Activated naive CD8-positive, alpha-beta T cell treated with anti-CD3 and anti-CD28 coated beads, Interleukin-2, amount 10 ng/mL, durations not matched to agents 7 days and 5 days (primary cell): ENCODE data around the gene WASL. TPM values are rescaled to one million over a fixed set of nuclear protein-coding genes. Genes with fewer than 3 reads are reported as not detected.
A peak's percentile ranks its signal among the peaks of the same experiment; 100 is the strongest.
"Not testable (repeated sequence)": the region's sequence is repeated elsewhere in the genome, so short reads cannot be mapped to it uniquely, and the experiment has no call there.

Experiments
- ATAC-seq: fragments of 150-1000 bp; cut with Tn5 transposase; one replicate; pipeline ENCODE4 v1.10.0; 2021; ENCODE audit warnings: low read depth, moderate library complexity
- POLR2A ChIA-PET: fragments of 350-600 bp; sonication (Branson Sonifier 250); formaldehyde crosslinking; loops from one replicate; lab custom pipeline; 2021; ENCODE audit warnings: antibody characterized with exemption; lab: Charles Lee
- DNase-seq: peaks from one replicate; pipeline ENCODE4 v3.0.0; 2021
- H3K27ac Mint-ChIP-seq: one replicate; pipeline ENCODE4 v1.8.0; 2022; ENCODE audit warnings: mild to moderate bottlenecking, mixed read lengths
- H3K27me3 Mint-ChIP-seq: one replicate; pipeline ENCODE4 v1.8.0; 2022; ENCODE audit warnings: mild to moderate bottlenecking, moderate library complexity, mixed read lengths
- H3K36me3 Mint-ChIP-seq: one replicate; pipeline ENCODE4 v1.8.0; 2021; ENCODE audit warnings: mild to moderate bottlenecking, mixed read lengths
- H3K4me1 Mint-ChIP-seq: one replicate; pipeline ENCODE4 v1.8.0; 2021; ENCODE audit warnings: mixed read lengths
- H3K4me3 Mint-ChIP-seq: one replicate; pipeline ENCODE4 v1.8.0; 2022; ENCODE audit warnings: mild to moderate bottlenecking, moderate library complexity, mixed read lengths
- H3K9me3 Mint-ChIP-seq: one replicate; pipeline ENCODE4 v1.8.0; 2021; ENCODE audit warnings: mixed read lengths
- total RNA-seq, 2 experiments: library from RNA; stranded (reverse); gene quantifications; one replicate each; pipeline ENCODE4 v1.2.3, GENCODE V29; 2021

Gene WASL
- total RNA-seq, 2 experiments from 2014 or later = 11.8 to 12.0 TPM

DNA sequence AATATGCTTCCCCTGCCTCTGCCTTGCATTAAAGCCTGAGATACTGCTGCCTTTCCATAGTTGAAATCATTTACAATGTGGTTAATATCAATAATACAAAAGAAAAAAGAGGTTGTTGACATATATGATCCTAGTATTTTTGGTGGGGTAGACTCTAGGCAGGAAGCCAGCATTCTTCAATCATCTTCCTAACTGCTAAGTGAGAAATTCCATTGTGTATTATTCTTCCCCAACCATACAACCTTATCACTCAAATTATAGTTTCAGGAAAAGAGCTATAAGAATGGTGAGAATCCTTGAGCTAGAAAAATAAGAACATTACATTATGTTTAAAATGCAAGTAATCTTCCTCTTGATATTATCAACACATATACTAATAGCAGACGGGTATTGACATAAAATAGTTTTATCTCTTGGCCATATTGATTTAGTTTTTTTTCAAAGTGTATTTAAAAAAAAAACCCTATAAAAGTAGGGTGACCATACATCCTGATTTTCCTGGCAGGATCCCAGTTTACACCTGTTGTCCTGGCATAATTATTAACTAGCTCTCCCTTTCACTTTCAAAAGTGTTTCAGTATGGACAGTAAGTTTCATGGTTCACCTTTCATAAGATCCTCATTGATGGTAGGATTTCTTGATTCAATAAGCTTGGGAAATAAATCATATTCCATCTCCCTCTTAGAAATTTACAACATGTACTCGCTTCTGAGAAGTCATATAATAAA lies 33.4 kb upstream of the WASL start:
- no peaks in the 10 kb centered on the region for H3K36me3 Mint-ChIP-seq
- no peaks in the 10 kb centered on the region for H3K9me3 Mint-ChIP-seq
- POLR2A ChIA-PET = no interaction called here
- H3K4me1 Mint-ChIP-seq = no peaks in the 10 kb centered on the region
- H3K27me3 Mint-ChIP-seq = peaks cover 5% of the 10 kb centered on the region
- ATAC-seq = no peak
- H3K4me3 Mint-ChIP-seq = no peak overlapping the region
- no peak overlapping the region for H3K27ac Mint-ChIP-seq
- DNase-seq = no peak

DNA sequence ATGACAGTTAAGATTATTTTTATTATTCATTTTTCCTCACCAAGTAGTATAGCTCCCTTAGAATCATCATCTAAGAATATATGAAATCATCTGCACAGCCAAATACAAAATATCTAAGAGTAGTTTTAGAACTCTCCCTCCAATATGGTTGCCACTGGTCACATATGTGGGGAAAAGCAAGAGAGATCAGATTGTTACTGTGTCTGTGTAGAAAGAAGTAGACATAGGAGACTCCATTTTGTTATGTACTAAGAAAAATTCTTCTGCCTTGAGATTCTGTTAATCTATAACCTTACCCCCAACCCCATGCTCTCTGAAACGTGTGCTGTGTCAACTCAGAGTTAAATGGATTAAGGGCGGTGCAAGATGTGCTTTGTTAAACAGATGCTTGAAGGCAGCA lies 31.7 kb upstream of the WASL start:
- H3K36me3 Mint-ChIP-seq, H3K27me3 Mint-ChIP-seq, H3K4me1 Mint-ChIP-seq, H3K4me3 Mint-ChIP-seq, H3K9me3 Mint-ChIP-seq, DNase-seq, H3K27ac Mint-ChIP-seq, ATAC-seq, POLR2A ChIA-PET: not testable (repeated sequence)

DNA sequence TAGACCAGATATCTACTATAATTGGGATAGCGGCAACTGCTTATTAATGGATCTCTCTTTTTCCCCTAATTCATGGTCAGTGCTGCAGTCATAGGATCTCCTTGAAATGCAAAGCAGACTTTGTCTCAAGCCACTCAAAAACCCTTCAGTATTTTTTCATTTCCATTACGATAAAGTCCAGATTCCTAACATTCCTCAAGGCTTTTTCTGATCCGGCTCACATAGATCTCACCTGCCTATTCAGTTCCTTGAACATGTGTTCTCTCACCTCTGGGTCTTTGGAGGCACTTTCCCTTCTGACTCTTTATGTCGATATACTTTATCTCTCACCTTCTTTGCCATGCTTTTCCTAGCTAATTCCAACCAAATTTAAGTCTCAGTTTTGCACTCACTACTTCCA lies 25.7 kb upstream of the WASL start:
- Mint-ChIP-seq H3K4me1 (no peaks in the 10 kb centered on the region), H3K36me3 (no peaks in the 10 kb centered on the region), H3K27me3 (peaks cover 15% of the 10 kb centered on the region), H3K9me3 (no peaks in the 10 kb centered on the region), H3K27ac (no peak overlapping the region), H3K4me3 (no peak overlapping the region)
- POLR2A ChIA-PET = no interaction called here
- ATAC-seq (no peak), DNase-seq (no peak)

DNA sequence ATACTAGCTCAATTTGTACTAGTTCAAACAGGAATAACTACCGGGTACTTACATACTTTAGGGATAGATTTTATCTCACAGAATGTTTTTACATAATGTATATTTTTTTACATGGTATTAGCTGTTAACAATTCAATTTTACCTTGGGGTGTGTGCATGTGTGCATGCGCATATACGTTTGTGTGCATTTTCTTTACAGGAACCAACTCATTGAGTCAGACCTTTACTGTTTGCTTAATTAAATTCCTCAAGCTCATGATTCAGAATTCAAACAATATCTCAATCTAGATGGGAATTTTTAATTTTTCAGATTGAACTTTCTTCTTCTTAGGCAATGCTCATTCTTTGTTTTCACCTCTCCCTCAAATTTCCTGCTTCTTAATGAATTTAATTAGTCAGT lies 24.7 kb upstream of the WASL start:
- Mint-ChIP-seq H3K36me3 (no peaks in the 10 kb centered on the region), H3K4me1 (no peaks in the 10 kb centered on the region), H3K4me3 (no peak overlapping the region), H3K9me3 (no peaks in the 10 kb centered on the region), H3K27ac (no peak overlapping the region), H3K27me3 (peaks cover 18% of the 10 kb centered on the region)
- POLR2A ChIA-PET = no interaction called here
- no peak for ATAC-seq
- DNase-seq = no peak

DNA sequence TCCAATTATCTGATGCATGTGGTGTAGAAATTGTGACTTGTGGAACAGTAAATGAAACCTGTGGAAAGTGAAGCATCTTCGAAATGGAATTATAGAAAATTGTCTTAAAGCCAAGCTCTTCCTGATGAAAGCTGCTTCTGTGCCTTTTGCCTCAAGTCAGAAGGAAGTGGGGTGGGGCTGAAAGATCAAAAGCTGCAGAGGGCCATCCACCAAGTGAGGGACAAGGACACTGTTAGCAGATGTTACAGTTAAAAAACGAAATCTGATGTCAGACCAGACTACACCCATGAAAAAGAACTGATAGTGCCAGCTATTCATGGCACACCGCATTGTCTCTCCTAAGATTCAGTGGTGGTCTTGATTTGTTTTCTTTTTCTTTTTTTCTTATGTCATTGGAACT lies 23.8 kb upstream of the WASL start:
- Mint-ChIP-seq H3K4me1 (no peaks in the 10 kb centered on the region), H3K27me3 (peaks cover 19% of the 10 kb centered on the region), H3K27ac (no peak overlapping the region), H3K4me3 (no peak overlapping the region), H3K9me3 (no peaks in the 10 kb centered on the region), H3K36me3 (no peaks in the 10 kb centered on the region)
- POLR2A ChIA-PET = no interaction called here
- ATAC-seq (no peak), DNase-seq (no peak)

DNA sequence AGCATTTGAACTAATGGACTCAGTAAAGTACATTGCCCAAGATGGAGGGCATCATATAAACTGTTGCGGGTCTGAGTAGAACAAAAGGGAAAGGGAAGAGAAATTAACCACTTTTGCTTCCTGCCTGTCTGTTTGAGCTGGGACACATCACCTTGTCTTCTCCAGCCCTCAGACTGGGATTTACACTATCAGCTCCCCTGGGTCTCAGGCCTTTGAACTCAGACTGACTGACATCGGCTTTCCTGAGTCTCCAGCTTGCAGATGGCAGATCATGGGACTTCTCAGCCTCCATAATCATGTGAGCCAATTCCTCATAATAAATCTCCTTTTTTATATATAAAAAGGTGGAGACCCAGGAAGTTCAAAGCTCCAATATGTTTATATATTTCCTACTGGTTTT lies 23.0 kb upstream of the WASL start:
- no peaks in the 10 kb centered on the region for H3K36me3 Mint-ChIP-seq
- H3K9me3 Mint-ChIP-seq = no peaks in the 10 kb centered on the region
- no peaks in the 10 kb centered on the region for H3K4me1 Mint-ChIP-seq
- POLR2A ChIA-PET = no interaction called here
- no peak for DNase-seq
- peaks cover 19% of the 10 kb centered on the region for H3K27me3 Mint-ChIP-seq
- no peak overlapping the region for H3K27ac Mint-ChIP-seq
- H3K4me3 Mint-ChIP-seq = no peak overlapping the region
- no peak for ATAC-seq

DNA sequence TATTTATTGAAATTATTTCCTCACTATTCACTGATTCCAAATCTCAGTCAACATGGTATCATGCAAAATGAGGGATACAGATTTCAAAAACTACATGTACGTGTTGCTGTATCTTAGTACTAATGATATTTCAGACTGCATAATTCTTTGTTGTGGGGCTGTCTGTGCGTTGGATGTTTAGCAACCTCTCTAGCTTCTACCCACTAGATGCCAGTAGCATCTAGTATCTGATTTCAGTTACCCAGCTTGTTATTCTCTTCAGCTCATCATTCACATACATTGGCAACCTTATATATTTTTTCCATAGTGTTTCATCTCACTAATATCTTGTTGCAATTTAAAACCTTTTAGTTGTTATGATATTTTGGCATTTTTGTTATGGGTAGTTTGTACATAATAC lies 22.5 kb upstream of the WASL start:
- no peak for ATAC-seq
- no peak for DNase-seq
- peaks cover 19% of the 10 kb centered on the region for H3K27me3 Mint-ChIP-seq
- H3K27ac Mint-ChIP-seq = no peak overlapping the region
- H3K4me3 Mint-ChIP-seq = no peak overlapping the region
- no peaks in the 10 kb centered on the region for H3K4me1 Mint-ChIP-seq
- POLR2A ChIA-PET = no interaction called here
- H3K9me3 Mint-ChIP-seq = no peaks in the 10 kb centered on the region
- no peaks in the 10 kb centered on the region for H3K36me3 Mint-ChIP-seq

DNA sequence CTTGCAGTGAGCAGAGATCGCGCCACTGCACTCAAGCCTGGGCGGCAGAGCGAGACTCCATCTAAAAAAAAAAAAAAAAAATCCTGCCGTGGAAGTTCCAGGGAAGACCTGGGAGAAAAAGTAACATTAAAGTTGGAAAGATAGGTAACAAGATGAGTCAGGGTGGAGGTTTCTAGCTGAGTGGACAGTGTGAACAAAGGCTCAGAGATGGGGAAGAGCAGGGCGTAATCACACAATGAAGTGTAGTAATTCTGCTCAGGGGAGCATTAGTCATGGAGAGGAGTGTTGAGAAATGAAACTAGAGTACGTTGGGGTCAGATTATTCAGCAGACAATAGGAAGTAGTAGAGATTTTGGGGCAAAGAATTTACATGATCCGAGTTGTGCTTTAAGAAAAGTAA lies 21.6 kb upstream of the WASL start:
- H3K4me1 Mint-ChIP-seq = no peaks in the 10 kb centered on the region
- DNase-seq (no peak), ATAC-seq (no peak)
- no peak overlapping the region for H3K4me3 Mint-ChIP-seq
- H3K27ac Mint-ChIP-seq = no peak overlapping the region
- H3K36me3 Mint-ChIP-seq = no peaks in the 10 kb centered on the region
- peaks cover 21% of the 10 kb centered on the region for H3K27me3 Mint-ChIP-seq
- no peaks in the 10 kb centered on the region for H3K9me3 Mint-ChIP-seq
- POLR2A ChIA-PET = no interaction called here

DNA sequence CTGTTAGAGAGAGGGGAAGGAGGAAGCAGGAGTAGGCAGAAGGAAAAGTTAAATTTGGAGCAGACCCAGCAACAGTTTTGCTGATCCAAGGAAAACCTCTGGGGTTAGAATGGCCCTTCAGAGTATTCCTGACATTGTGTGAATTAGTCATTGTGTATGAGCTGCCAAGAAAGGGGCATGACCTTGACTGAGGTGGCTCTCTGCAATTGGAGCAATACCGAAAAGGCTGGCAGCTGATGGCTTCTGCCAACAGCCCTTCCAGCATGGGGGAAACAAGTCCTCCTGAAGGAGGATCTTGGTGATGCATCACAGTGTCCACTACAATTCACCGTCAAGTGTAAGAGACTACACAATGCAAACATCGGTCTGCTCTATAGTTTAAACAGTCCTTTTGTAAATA lies 20.6 kb upstream of the WASL start:
- no peaks in the 10 kb centered on the region for H3K36me3 Mint-ChIP-seq
- no peak overlapping the region for H3K4me3 Mint-ChIP-seq
- DNase-seq = no peak
- H3K4me1 Mint-ChIP-seq = no peaks in the 10 kb centered on the region
- H3K27ac Mint-ChIP-seq = no peak overlapping the region
- POLR2A ChIA-PET = no interaction called here
- H3K27me3 Mint-ChIP-seq = peaks cover 19% of the 10 kb centered on the region
- no peaks in the 10 kb centered on the region for H3K9me3 Mint-ChIP-seq
- ATAC-seq = no peak

DNA sequence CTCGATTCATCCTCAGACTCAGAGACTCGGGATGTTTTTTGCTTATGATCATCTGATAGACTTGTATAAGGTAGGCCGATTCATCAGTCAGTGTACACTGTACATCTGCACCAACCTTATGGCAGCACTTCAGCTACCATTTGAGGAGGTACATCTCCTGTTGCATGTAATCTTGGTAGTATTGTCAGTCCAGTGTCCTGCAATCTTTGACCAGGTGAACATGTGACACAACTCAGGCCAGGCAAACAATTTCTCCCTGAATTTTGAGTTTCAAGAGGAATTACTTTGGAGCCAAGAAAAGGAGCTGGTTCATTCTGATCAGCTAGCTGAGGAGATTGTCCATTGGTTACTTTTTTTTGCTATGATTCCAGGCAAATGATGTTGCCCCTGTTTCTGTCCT lies 19.7 kb upstream of the WASL start:
- Mint-ChIP-seq H3K4me1 (no peaks in the 10 kb centered on the region), H3K4me3 (no peak overlapping the region), H3K27me3 (peaks cover 18% of the 10 kb centered on the region), H3K27ac (no peak overlapping the region), H3K36me3 (peaks cover 2% of the 10 kb centered on the region), H3K9me3 (peaks cover 3% of the 10 kb centered on the region)
- no peak for ATAC-seq
- DNase-seq = no peak
- POLR2A ChIA-PET = interaction anchor here (0.5 kb wide), 1 partner anchor 95 kb away, joined by 3 read pairs; no protein-coding TSS in a partner anchor

DNA sequence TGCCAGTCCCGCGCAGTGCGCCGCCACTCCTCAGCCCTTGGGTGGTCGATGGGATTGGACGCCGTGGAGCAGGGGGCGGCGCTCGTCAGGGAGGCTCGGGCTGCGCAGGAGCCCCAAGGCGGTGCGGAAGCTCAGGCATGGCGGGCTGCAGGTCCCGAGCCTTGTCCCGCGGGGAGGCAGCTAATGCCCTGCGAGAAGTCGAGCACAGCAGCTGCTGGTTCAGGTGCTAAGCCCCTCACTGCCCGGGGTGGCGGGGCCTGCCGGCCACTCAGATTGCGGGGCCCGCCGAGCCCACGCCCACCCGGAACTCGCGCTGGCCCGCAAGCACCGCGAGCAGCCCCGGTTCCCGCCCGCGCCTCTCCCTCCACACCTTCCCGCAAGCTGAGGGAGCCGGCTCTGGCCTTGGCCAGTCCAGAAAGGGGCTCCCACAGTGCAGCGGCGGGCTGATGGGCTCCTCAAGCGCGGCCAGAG lies 14.4 kb upstream of the WASL start:
- no peak overlapping the region for H3K4me3 Mint-ChIP-seq
- POLR2A ChIA-PET = no interaction called here
- ATAC-seq = no peak
- peaks cover 7% of the 10 kb centered on the region for H3K27me3 Mint-ChIP-seq
- DNase-seq = no peak
- H3K9me3 Mint-ChIP-seq = peaks cover 6% of the 10 kb centered on the region
- no peak overlapping the region for H3K27ac Mint-ChIP-seq
- H3K4me1 Mint-ChIP-seq = no peaks in the 10 kb centered on the region
- H3K36me3 Mint-ChIP-seq = peaks cover 2% of the 10 kb centered on the region

DNA sequence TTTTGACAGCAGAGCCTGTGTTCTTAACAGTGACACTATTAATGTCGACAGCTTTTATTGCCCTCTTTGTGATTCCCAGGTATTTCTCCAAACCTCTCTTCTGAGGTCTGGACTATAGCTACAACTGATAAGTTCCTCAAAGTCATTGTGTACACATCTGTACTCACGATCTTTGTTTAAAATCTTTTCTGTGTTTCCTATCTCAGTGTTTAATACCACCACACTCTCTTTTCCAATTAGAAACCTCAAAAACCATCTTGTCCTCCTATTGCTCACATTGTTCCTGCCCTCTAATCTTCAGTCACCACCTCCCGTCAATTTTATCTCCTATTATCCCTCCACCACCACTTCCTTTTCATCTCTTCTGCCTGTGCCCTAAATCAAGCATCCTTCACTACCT lies 12.9 kb upstream of the WASL start:
- Mint-ChIP-seq H3K9me3 (peaks cover 6% of the 10 kb centered on the region), H3K36me3 (peaks cover 2% of the 10 kb centered on the region), H3K4me1 (no peaks in the 10 kb centered on the region), H3K27ac (no peak overlapping the region), H3K4me3 (no peak overlapping the region), H3K27me3 (peaks cover 7% of the 10 kb centered on the region)
- DNase-seq (no peak), ATAC-seq (no peak)
- POLR2A ChIA-PET = no interaction called here

DNA sequence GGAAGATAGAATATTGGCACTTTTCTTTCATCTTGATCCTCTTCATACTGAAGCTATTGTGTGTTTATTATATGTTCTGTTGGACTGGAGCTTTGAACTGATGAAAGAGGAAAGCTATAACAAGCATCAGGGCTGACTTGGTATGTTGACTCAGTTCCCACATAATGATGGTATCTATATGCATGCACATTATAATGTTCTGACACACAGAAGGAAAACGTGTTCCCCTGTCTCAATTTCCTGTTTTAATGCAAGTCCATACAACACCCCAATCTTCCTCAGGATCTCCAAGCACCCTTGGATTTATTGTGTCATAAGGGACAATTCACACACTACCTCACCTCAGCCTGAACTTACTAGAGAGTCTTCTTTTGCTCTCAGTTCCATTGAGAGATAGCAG lies 8.3 kb upstream of the WASL start:
- peaks cover 10% of the 10 kb centered on the region for H3K4me1 Mint-ChIP-seq
- H3K36me3 Mint-ChIP-seq = no peaks in the 10 kb centered on the region
- H3K27ac Mint-ChIP-seq = no peak overlapping the region

DNA sequence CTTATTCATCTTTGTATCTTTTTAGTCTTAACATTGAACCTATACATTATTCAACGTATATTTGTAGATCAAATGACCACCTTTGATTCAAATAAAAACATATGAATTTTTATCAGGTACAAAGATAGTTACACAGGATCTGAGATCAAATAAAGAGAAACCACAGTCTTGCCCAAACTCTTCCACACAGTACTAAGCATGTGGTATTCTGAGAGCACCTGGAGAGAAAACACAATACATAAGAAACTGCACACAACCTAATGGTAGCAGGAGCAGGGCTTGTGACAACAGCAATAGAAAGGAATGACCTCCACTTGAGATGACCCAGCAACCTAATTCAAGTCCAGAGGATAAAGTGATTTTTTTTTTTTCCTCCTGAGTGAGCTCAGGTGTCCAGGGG lies 6.5 kb upstream of the WASL start:
- no peak overlapping the region for H3K4me3 Mint-ChIP-seq
- H3K27ac Mint-ChIP-seq = no peak overlapping the region
- H3K36me3 Mint-ChIP-seq = no peaks in the 10 kb centered on the region
- ATAC-seq (peak; percentile 56), DNase-seq (no peak)
- H3K9me3 Mint-ChIP-seq = no peaks in the 10 kb centered on the region
- peaks cover 14% of the 10 kb centered on the region for H3K4me1 Mint-ChIP-seq
- H3K27me3 Mint-ChIP-seq = peaks cover 8% of the 10 kb centered on the region
- POLR2A ChIA-PET = no interaction called here

More for the DNA sequence above, 8.3 kb upstream of the WASL start:
- DNase-seq (no peak), ATAC-seq (no peak)
- no peak overlapping the region for H3K4me3 Mint-ChIP-seq
- no peaks in the 10 kb centered on the region for H3K9me3 Mint-ChIP-seq
- POLR2A ChIA-PET = no interaction called here
- peaks cover 5% of the 10 kb centered on the region for H3K27me3 Mint-ChIP-seq
